HEK293 (cell line): ENCODE results near the gene FRMD4B.

Source experiments
- CTCF ChIA-PET: fragments of 350-600 bp; formaldehyde crosslinking; extraction: SDS; loops from one replicate; lab custom pipeline; 2021; ENCODE audit warnings: antibody characterized with exemption; lab: Yijun Ruan, JAX
- POLR2A ChIA-PET: fragments of 300-600 bp; formaldehyde crosslinking; extraction: SDS; loops from one replicate; lab custom pipeline; 2020; ENCODE audit warnings: antibody characterized with exemption, inconsistent platforms; lab: Yijun Ruan, JAX
- H3K27ac ChIP-seq: fragments of 200-500 bp; sonication (Bioruptor generic); 2 replicates; pipeline ENCODE4 v1.5.1; 2014; ENCODE audit warnings: low read depth, low read length, control low read depth, inconsistent platforms; ENCODE audit errors: extremely low read depth
- H3K36me3 ChIP-seq, 2 experiments: fragments of 200-500 bp in 1 of 2; sonication (Bioruptor generic) in 1 of 2; 1 replicate in 1 of 2; 2 replicates in 1 of 2; pipeline ENCODE4 v1.5.1; 2014 to 2017; ENCODE audit warnings: inconsistent platforms in 2 of 2, low read length in 2 of 2; ENCODE audit not compliant: control insufficient read depth in 2 of 2, insufficient read depth in 1 of 2
- H3K4me1 ChIP-seq: fragments of 200-500 bp; sonication (Bioruptor generic); 2 replicates; pipeline ENCODE4 v1.5.1; 2014; ENCODE audit warnings: mild to moderate bottlenecking, low read length, inconsistent platforms; ENCODE audit not compliant: control insufficient read depth, insufficient read depth
- H3K4me3 ChIP-seq: 2 replicates; pipeline ENCODE4 v1.5.1; 2011; ENCODE audit warnings: low read depth, mild to moderate bottlenecking, control low read depth, low read length, moderate library complexity
- H3K9me3 ChIP-seq: fragments of 200-500 bp; sonication (Bioruptor generic); 2 replicates; pipeline ENCODE4 v1.5.1; 2014; ENCODE audit warnings: low read depth, low read length, inconsistent platforms; ENCODE audit not compliant: control insufficient read depth, insufficient read depth
- KLF1 ChIP-seq: fragments of 450-650 bp; formaldehyde crosslinking; IDR thresholded peaks from 2 replicates; pipeline ENCODE4 v1.5.1; 2016; ENCODE audit warnings: missing biosample characterization, missing genetic modification characterization
- MZF1 ChIP-seq: fragments of 450-650 bp; formaldehyde crosslinking; IDR thresholded peaks from 2 replicates; pipeline ENCODE4 v1.5.1; 2017; ENCODE audit warnings: missing biosample characterization, missing genetic modification characterization, borderline replicate concordance
- SETDB1 ChIP-seq: IDR thresholded peaks from one replicate; pipeline ENCODE4 v1.6.1; 2017; ENCODE audit warnings: mild to moderate bottlenecking, low read length, moderate library complexity, mixed read lengths; ENCODE audit not compliant: insufficient read length
- SP3 ChIP-seq: fragments of 450-650 bp; formaldehyde crosslinking; IDR thresholded peaks from 2 replicates; pipeline ENCODE4 v1.5.1; 2016; ENCODE audit warnings: missing biosample characterization, missing genetic modification characterization
- TRIM28 ChIP-seq: IDR thresholded peaks from 2 replicates; pipeline ENCODE4 v1.6.1; 2011; ENCODE audit warnings: low read length, control low read depth, borderline replicate concordance
- ZBTB20 ChIP-seq: fragments of 450-650 bp; formaldehyde crosslinking; IDR thresholded peaks from 2 replicates; pipeline ENCODE4 v1.5.1; 2016; ENCODE audit warnings: missing biosample characterization, missing genetic modification characterization
- ZBTB8A ChIP-seq: fragments of 450-650 bp; formaldehyde crosslinking; IDR thresholded peaks from 2 replicates; pipeline ENCODE4 v1.5.1; 2016; ENCODE audit warnings: missing biosample characterization, missing genetic modification characterization
- ZFHX2 ChIP-seq: fragments of 450-650 bp; formaldehyde crosslinking; conservative IDR thresholded peaks from 2 replicates; pipeline ENCODE4 v1.5.1; 2016; ENCODE audit warnings: missing biosample characterization, missing genetic modification characterization
- ZNF10 ChIP-seq: fragments of 450-650 bp; formaldehyde crosslinking; IDR thresholded peaks from 2 replicates; pipeline ENCODE4 v1.5.1; 2017; ENCODE audit warnings: missing biosample characterization, missing genetic modification characterization
- ZNF112 ChIP-seq: fragments of 450-650 bp; formaldehyde crosslinking; IDR thresholded peaks from 2 replicates; pipeline ENCODE4 v1.5.0; 2017; ENCODE audit warnings: missing biosample characterization, missing genetic modification characterization
- ZNF146 ChIP-seq: fragments of 450-650 bp; formaldehyde crosslinking; IDR thresholded peaks from 2 replicates; pipeline ENCODE4 v1.5.1; 2016; ENCODE audit warnings: missing biosample characterization, missing genetic modification characterization
- ZNF350 ChIP-seq: fragments of 450-650 bp; formaldehyde crosslinking; IDR thresholded peaks from 2 replicates; pipeline ENCODE4 v1.5.0; 2017; ENCODE audit warnings: missing biosample characterization, mild to moderate bottlenecking, missing genetic modification characterization
- ZNF404 ChIP-seq: fragments of 450-650 bp; formaldehyde crosslinking; IDR thresholded peaks from 2 replicates; pipeline ENCODE4 v1.5.1; 2017; ENCODE audit warnings: missing biosample characterization, missing genetic modification characterization
- ZNF530 ChIP-seq: fragments of 450-650 bp; formaldehyde crosslinking; IDR thresholded peaks from 2 replicates; pipeline ENCODE4 v1.5.1; 2016; ENCODE audit warnings: low read depth, missing biosample characterization, missing genetic modification characterization
- ZNF549 ChIP-seq: fragments of 450-650 bp; IDR thresholded peaks from 2 replicates; pipeline ENCODE4 v1.5.1; 2018; ENCODE audit warnings: missing biosample characterization, missing genetic modification characterization, mild to moderate bottlenecking, inconsistent platforms, moderate library complexity
- ZNF555 ChIP-seq: fragments of 450-650 bp; formaldehyde crosslinking; conservative IDR thresholded peaks from 2 replicates; pipeline ENCODE4 v1.5.1; 2017; ENCODE audit warnings: missing biosample characterization, mild to moderate bottlenecking, missing genetic modification characterization, inconsistent platforms
- ZNF558 ChIP-seq: fragments of 450-650 bp; formaldehyde crosslinking; IDR thresholded peaks from 2 replicates; pipeline ENCODE4 v1.5.1; 2016; ENCODE audit warnings: missing biosample characterization, missing genetic modification characterization
- ZNF596 ChIP-seq: fragments of 450-650 bp; IDR thresholded peaks from 2 replicates; pipeline ENCODE4 v1.5.0; 2018; ENCODE audit warnings: missing biosample characterization, mild to moderate bottlenecking, missing genetic modification characterization, moderate library complexity
- ZNF654 ChIP-seq: fragments of 450-650 bp; formaldehyde crosslinking; IDR thresholded peaks from 2 replicates; pipeline ENCODE4 v1.5.1; 2016; ENCODE audit warnings: low read depth, missing biosample characterization, missing genetic modification characterization
- ZNF830 ChIP-seq: fragments of 450-650 bp; IDR thresholded peaks from 2 replicates; pipeline ENCODE4 v1.5.0; 2018; ENCODE audit warnings: missing biosample characterization, missing genetic modification characterization, low read depth, mild to moderate bottlenecking, moderate library complexity
- TF ChIP-seq, protein P1 (sequence below): fragments of 450-650 bp; formaldehyde crosslinking; IDR thresholded peaks from 2 replicates; pipeline ENCODE4 v1.5.1; 2016; ENCODE audit warnings: missing biosample characterization, missing genetic modification characterization
- TF ChIP-seq, protein P2 (sequence below): fragments of 450-650 bp; IDR thresholded peaks from 2 replicates; pipeline ENCODE4 v1.5.1; 2018; ENCODE audit warnings: missing biosample characterization, missing genetic modification characterization
- TF ChIP-seq, protein P3 (sequence below): fragments of 450-650 bp; formaldehyde crosslinking; IDR thresholded peaks from 2 replicates; pipeline ENCODE4 v1.5.1; 2016; ENCODE audit warnings: missing biosample characterization, missing genetic modification characterization
- TF ChIP-seq, protein P4 (sequence below): fragments of 450-650 bp; formaldehyde crosslinking; IDR thresholded peaks from 2 replicates; pipeline ENCODE4 v1.5.1; 2016; ENCODE audit warnings: missing biosample characterization, missing genetic modification characterization
- TF ChIP-seq, protein P5 (sequence below): fragments of 450-650 bp; formaldehyde crosslinking; IDR thresholded peaks from 2 replicates; pipeline ENCODE4 v1.5.1; 2016; ENCODE audit warnings: missing biosample characterization, missing genetic modification characterization

FRMD4B gene

DNA sequence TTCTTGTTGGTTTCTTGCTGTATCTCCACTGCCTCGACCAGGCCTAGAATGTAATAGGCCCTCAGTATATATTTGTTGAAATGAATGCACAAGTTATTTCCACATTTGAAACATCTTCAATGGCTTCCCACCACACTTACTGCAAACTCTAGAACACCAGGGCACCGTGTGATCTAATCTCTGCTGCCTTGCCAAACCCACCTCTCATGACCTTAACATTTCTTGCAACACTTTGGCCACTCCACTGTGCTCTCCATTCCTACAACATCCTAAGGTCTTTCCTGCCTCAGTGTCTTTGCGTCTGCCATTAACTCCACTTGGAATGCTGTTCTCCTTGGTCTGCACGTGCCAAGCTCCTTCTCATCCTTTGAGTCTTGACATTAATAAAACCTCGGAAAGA is 14.1 kb downstream of the FRMD4B start:
- Histone ChIP-seq H3K4me1 (no peaks in the 10 kb centered on the region), H3K27ac (no peak overlapping the region), H3K4me3 (no peak overlapping the region), H3K9me3 (no peaks in the 10 kb centered on the region)
- POLR2A ChIA-PET = no interaction called here
- TF ChIP-seq ZNF596 (tag by site-specific recombination) (no peak), ZNF830 (tag by site-specific recombination) (no peak), SP3 (no peak), SETDB1 (no peak), ZNF654 (no peak), ZNF10 (tag by site-specific recombination) (no peak), ZNF112 (tag by site-specific recombination) (no peak), MZF1 (tag by site-specific recombination) (no peak), KLF1 (no peak)
- TF ChIP-seq, protein P1, sequence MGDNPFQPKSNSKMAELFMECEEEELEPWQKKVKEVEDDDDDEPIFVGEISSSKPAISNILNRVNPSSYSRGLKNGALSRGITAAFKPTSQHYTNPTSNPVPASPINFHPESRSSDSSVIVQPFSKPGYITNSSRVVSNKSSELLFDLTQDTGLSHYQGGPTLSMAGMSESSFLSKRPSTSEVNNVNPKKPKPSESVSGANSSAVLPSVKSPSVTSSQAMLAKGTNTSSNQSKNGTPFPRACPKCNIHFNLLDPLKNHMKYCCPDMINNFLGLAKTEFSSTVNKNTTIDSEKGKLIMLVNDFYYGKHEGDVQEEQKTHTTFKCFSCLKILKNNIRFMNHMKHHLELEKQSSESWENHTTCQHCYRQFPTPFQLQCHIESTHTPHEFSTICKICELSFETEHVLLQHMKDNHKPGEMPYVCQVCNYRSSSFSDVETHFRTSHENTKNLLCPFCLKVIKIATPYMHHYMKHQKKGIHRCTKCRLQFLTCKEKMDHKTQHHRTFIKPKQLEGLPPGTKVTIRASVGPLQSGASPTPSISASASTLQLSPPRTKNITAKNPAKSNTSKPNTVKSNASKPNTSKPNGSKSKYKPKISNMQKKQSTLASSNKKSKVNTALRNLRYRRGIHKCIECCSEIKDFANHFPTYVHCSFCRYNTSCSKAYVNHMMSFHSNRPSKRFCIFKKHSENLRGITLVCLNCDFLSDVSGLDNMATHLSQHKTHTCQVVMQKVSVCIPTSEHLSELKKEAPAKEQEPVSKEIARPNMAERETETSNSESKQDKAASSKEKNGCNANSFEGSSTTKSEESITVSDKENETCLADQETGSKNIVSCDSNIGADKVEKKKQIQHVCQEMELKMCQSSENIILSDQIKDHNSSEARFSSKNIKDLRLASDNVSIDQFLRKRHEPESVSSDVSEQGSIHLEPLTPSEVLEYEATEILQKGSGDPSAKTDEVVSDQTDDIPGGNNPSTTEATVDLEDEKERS = no peak
- TF ChIP-seq, protein P2, sequence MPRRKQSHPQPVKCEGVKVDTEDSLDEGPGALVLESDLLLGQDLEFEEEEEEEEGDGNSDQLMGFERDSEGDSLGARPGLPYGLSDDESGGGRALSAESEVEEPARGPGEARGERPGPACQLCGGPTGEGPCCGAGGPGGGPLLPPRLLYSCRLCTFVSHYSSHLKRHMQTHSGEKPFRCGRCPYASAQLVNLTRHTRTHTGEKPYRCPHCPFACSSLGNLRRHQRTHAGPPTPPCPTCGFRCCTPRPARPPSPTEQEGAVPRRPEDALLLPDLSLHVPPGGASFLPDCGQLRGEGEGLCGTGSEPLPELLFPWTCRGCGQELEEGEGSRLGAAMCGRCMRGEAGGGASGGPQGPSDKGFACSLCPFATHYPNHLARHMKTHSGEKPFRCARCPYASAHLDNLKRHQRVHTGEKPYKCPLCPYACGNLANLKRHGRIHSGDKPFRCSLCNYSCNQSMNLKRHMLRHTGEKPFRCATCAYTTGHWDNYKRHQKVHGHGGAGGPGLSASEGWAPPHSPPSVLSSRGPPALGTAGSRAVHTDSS (tag by site-specific recombination) = no peak
- TF ChIP-seq, protein P3, sequence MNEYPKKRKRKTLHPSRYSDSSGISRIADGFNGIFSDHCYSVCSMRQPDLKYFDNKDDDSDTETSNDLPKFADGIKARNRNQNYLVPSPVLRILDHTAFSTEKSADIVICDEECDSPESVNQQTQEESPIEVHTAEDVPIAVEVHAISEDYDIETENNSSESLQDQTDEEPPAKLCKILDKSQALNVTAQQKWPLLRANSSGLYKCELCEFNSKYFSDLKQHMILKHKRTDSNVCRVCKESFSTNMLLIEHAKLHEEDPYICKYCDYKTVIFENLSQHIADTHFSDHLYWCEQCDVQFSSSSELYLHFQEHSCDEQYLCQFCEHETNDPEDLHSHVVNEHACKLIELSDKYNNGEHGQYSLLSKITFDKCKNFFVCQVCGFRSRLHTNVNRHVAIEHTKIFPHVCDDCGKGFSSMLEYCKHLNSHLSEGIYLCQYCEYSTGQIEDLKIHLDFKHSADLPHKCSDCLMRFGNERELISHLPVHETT (tag by site-specific recombination) = no peak
- TF ChIP-seq, all 188 proteins: peak for 0
- H3K36me3 ChIP-seq = no peaks in the 10 kb centered on the region
- CTCF ChIA-PET = interaction anchor here (0.6 to 0.9 kb wide), 3 partner anchors 38 to 294 kb away, joined by 3 to 4 read pairs (median 3); no protein-coding TSS in a partner anchor

DNA sequence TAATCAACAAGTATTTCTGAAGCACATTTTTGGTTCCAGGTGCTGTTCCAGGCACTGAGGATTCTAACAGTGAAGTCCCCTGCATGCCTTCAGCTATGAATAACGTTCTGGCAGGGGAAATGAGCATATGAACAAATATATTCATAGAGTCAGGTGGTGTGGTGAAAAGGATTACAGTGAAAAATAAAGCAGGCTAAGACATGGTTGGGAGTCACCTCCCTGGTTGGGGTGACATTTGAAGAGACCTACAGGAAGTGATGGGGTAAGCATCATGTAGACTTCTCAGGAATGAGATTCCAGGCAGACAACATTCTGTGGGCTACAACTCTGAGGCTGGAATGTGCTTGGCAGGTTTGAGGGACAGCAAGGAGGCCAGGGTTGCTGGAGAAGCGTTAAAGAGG is 15.0 kb downstream of the FRMD4B start:
- Histone ChIP-seq H3K27ac (no peak overlapping the region), H3K36me3 (no peaks in the 10 kb centered on the region), H3K4me3 (no peak overlapping the region), H3K4me1 (no peaks in the 10 kb centered on the region), H3K9me3 (no peaks in the 10 kb centered on the region)
- CTCF ChIA-PET = no interaction called here
- POLR2A ChIA-PET = no interaction called here
- no peak for TF ChIP-seq ZNF350 (tag by site-specific recombination)
- no peak for TF ChIP-seq ZFHX2
- no peak for TF ChIP-seq MZF1 (tag by site-specific recombination)
- TF ChIP-seq ZNF555 (tag by site-specific recombination) = no peak
- no peak for TF ChIP-seq SETDB1
- TF ChIP-seq, protein P4, sequence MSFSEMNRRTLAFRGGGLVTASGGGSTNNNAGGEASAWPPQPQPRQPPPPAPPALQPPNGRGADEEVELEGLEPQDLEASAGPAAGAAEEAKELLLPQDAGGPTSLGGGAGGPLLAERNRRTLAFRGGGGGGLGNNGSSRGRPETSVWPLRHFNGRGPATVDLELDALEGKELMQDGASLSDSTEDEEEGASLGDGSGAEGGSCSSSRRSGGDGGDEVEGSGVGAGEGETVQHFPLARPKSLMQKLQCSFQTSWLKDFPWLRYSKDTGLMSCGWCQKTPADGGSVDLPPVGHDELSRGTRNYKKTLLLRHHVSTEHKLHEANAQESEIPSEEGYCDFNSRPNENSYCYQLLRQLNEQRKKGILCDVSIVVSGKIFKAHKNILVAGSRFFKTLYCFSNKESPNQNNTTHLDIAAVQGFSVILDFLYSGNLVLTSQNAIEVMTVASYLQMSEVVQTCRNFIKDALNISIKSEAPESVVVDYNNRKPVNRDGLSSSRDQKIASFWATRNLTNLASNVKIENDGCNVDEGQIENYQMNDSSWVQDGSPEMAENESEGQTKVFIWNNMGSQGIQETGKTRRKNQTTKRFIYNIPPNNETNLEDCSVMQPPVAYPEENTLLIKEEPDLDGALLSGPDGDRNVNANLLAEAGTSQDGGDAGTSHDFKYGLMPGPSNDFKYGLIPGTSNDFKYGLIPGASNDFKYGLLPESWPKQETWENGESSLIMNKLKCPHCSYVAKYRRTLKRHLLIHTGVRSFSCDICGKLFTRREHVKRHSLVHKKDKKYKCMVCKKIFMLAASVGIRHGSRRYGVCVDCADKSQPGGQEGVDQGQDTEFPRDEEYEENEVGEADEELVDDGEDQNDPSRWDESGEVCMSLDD = no peak
- TF ChIP-seq ZNF146 (tag by site-specific recombination) = no peak
- no peak for TF ChIP-seq TRIM28
- no peak for TF ChIP-seq ZNF404 (tag by site-specific recombination)
- no peak for TF ChIP-seq ZBTB20 (tag by site-specific recombination)
- TF ChIP-seq ZNF558 = no peak
- TF ChIP-seq ZNF530 (tag by site-specific recombination) = no peak
- no peak for TF ChIP-seq ZNF549
- TF ChIP-seq ZBTB8A (tag by site-specific recombination) = no peak
- TF ChIP-seq, protein P5, sequence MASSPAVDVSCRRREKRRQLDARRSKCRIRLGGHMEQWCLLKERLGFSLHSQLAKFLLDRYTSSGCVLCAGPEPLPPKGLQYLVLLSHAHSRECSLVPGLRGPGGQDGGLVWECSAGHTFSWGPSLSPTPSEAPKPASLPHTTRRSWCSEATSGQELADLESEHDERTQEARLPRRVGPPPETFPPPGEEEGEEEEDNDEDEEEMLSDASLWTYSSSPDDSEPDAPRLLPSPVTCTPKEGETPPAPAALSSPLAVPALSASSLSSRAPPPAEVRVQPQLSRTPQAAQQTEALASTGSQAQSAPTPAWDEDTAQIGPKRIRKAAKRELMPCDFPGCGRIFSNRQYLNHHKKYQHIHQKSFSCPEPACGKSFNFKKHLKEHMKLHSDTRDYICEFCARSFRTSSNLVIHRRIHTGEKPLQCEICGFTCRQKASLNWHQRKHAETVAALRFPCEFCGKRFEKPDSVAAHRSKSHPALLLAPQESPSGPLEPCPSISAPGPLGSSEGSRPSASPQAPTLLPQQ = no peak
